ENCODE data around the gene TFF1. TPM values are rescaled to one million over a fixed set of nuclear protein-coding genes. Genes with fewer than 3 reads are reported as not detected.

The TFF1 gene
- total RNA-seq, 3 donors from 2014 or later: 0.98 to 4.4 TPM; not detected in 1

DNA sequence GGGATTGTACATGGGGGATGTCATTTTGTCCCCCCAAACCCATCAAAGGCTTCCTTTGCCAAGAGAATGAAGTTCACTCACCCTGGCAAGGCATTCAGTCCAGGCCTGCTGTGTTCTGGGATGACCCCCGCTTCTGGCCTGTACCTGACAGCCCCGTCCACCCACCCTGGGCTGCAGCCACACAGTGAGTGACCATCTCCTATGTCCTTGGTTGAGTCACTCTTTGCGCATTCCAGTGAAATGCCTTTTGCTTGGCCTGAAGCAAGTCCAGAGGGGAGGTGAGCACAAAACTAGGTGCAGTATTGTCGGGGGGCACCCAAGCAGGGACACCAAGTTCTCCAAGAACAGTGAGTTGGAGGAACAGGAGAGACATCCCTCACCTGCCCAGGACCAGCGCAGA is 19.3 kb upstream of the TFF1 start:
- intact Hi-C loops (cut with DNase I; ENCODE audit: low total_unique reads): no loop called here
- H3K27me3 ChIP-seq: no peaks in the 10 kb centered on the region
- no peak for TF ChIP-seq POLR2AphosphoS5 (IDR thresholded peaks at IDR 0.05)
- no peak for TF ChIP-seq CTCF (IDR thresholded peaks at IDR 0.05)
- TF ChIP-seq POLR2A (IDR thresholded peaks at IDR 0.05): no peak

DNA sequence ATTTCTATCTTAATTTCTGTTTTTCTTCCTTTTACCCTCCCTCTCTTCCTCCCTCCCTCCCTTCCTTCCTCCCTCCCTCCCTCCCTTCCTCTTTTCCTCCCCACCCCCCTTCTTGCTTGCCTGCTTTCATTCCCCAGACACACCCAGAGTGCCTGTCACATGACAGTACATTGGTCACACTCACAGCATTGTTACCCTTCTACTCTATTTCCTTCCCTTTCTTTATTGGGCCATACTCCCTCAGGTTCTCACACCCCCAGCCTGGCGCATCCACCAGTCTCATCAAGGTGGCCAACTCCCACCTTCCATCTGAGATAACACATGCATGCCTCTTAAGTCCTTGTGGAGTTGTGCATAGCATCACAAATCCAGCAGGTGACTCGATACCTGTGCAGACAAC is 18.7 kb upstream of the TFF1 start:
- no peak overlapping the region for H3K4me3 ChIP-seq
- peaks cover 0 to 4% of the 10 kb centered on the region in 2 donors for H3K4me1 ChIP-seq
- TF ChIP-seq POLR2AphosphoS5 (IDR thresholded peaks at IDR 0.05) (no peak), CTCF (IDR thresholded peaks at IDR 0.05) (no peak)
- H3K9me3 ChIP-seq: no peaks in the 10 kb centered on the region
- H3K27ac ChIP-seq: no peak overlapping the region
- H3K27me3 ChIP-seq: no peaks in the 10 kb centered on the region
- DNase-seq (ENCODE audit: low spot score in 2 of 2): no peak
- H3K36me3 ChIP-seq: no peaks in the 10 kb centered on the region
- intact Hi-C loops (cut with DNase I; ENCODE audit: low total_unique reads): no loop called here

More for the DNA sequence above, 19.3 kb upstream of the TFF1 start:
- Histone ChIP-seq H3K9me3 (no peaks in the 10 kb centered on the region), H3K4me3 (no peak overlapping the region), H3K36me3 (no peaks in the 10 kb centered on the region), H3K27ac (no peak overlapping the region), H3K4me1 (peaks cover 0 to 5% of the 10 kb centered on the region in 2 donors)
- DNase-seq (ENCODE audit: low spot score in 2 of 2): no peak

DNA sequence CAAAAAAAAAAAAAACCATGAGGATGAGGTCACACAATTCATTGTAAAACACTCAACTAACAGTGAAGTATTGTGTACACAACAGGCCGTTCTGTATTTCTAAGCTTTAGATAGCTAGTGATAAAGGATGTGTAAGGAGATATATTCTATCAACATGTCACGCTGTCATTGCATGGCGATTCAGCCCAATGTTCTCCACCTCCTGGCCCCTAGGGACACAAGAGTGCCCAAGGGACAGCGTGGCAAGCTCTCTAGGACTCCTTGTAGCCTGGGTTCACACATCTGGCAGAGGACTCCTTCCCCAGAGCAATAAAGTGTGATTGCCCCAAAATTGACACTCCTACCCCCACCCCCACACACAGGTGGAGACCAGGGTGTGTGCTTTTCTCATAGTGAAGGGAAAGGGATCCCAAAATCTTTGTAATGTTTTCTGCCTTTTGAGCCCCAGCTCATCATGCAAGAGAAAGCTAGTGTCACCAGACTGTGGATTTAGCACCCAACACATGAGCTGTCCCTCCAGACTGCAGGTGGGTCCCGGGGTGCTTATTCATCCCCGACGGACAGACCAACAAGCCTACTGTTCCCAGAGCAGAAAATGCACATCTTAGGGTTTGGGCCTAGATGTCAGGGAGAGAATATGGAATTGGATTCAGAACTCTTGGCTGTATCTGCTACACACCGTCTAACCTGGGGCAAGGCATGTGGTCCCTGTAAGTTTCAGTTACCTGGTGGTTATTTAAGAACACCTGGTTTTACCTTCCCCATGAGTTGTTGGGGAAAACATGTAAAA is 18.0 kb upstream of the TFF1 start:
- H3K4me1 ChIP-seq: no peaks in the 10 kb centered on the region
- no peaks in the 10 kb centered on the region for H3K27me3 ChIP-seq
- no peak overlapping the region for H3K4me3 ChIP-seq
- TF ChIP-seq POLR2A (IDR thresholded peaks at IDR 0.05) (no peak), POLR2AphosphoS5 (IDR thresholded peaks at IDR 0.05) (no peak), CTCF (IDR thresholded peaks at IDR 0.05) (no peak)
- intact Hi-C loops (cut with DNase I; ENCODE audit: low total_unique reads): no loop called here
- H3K36me3 ChIP-seq: no peaks in the 10 kb centered on the region
- H3K9me3 ChIP-seq: no peaks in the 10 kb centered on the region
- no peak overlapping the region for H3K27ac ChIP-seq
- DNase-seq (ENCODE audit: low spot score in 2 of 2): no peak

DNA sequence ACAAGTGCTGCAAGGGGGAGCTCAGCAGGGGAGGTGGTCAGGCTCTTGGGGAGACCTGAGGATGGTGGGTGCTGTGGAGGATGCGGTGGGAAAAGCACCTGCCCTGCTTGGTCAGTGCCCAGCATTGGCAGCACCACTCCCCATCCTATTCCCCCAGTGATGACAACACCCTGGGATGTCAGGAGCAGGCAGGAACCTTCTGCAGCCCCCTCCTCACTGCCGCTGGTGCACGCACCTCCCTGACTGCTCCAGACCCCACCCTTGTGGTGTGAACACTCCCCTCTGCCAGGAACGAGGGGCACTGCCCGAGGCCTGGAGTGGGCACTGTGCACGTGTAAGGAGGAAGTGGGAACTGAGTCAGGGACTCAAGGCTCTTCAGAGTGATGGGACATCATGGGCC is 17.0 kb upstream of the TFF1 start:
- H3K9me3 ChIP-seq: no peaks in the 10 kb centered on the region
- TF ChIP-seq POLR2AphosphoS5 (IDR thresholded peaks at IDR 0.05) (no peak), POLR2A (IDR thresholded peaks at IDR 0.05) (no peak), CTCF (IDR thresholded peaks at IDR 0.05) (no peak)
- no peak overlapping the region for H3K4me3 ChIP-seq
- H3K27me3 ChIP-seq: no peaks in the 10 kb centered on the region
- DNase-seq (ENCODE audit: low spot score in 2 of 2): no peak
- intact Hi-C loops (cut with DNase I; ENCODE audit: low total_unique reads): no loop called here
- H3K36me3 ChIP-seq: no peaks in the 10 kb centered on the region
- H3K4me1 ChIP-seq: no peaks in the 10 kb centered on the region
- no peak overlapping the region for H3K27ac ChIP-seq

GRCh38 chr21:42382915-42383314 is 16.6 kb upstream of the TFF1 start:
- no peak for DNase-seq (ENCODE audit: low spot score in 2 of 2)
- Histone ChIP-seq H3K4me1 (no peaks in the 10 kb centered on the region), H3K27me3 (no peaks in the 10 kb centered on the region), H3K36me3 (no peaks in the 10 kb centered on the region), H3K9me3 (no peaks in the 10 kb centered on the region), H3K4me3 (no peak overlapping the region), H3K27ac (no peak overlapping the region)
- intact Hi-C loops (cut with DNase I; ENCODE audit: low total_unique reads): no loop called here
- no peak for TF ChIP-seq POLR2AphosphoS5 (IDR thresholded peaks at IDR 0.05)
- no peak for TF ChIP-seq POLR2A (IDR thresholded peaks at IDR 0.05)
- no peak for TF ChIP-seq CTCF (IDR thresholded peaks at IDR 0.05)
